ENCODE results near the gene BGN.

Gene BGN

GRCh38 chrX:153510383-153510782 is 15.6 kb downstream of the BGN start:
- DNase-seq = no peak

- peak; percentile 39 for DNase-seq
These were observed 17.2 kb downstream of the BGN start for GRCh38 chrX:153511784-153512500.

- no peak for DNase-seq
These were observed 17.7 kb downstream of the BGN start for GRCh38 chrX:153512501-153512893.

- no peak for DNase-seq
These were observed 18.5 kb downstream of the BGN start for GRCh38 chrX:153513265-153513664.

- DNase-seq = no peak
These were observed 19.5 kb downstream of the BGN start for GRCh38 chrX:153514259-153514658.

GRCh38 chrX:153515435-153515834 is 20.7 kb downstream of the BGN start:
- no peak for DNase-seq

GRCh38 chrX:153516073-153516472 is 21.3 kb downstream of the BGN start:
- no peak for DNase-seq

- DNase-seq = no peak
These were observed 22.6 kb downstream of the BGN start, which contains the start of gene ATP2B3 for GRCh38 chrX:153517423-153517822. Gene ATP2B3 (plus strand): TSS chrX:153517642. CDS start chrX:153536248, 18,606 bp downstream.

- no peak for DNase-seq
These were observed 23.4 kb downstream of the BGN start for GRCh38 chrX:153517946-153518834.

GRCh38 chrX:153519569-153520286 is 24.9 kb downstream of the BGN start:
- DNase-seq = peak; percentile 60

- DNase-seq = no peak
These were observed 25.6 kb downstream of the BGN start for GRCh38 chrX:153520287-153520917.

GRCh38 chrX:153521034-153521433 is 26.3 kb downstream of the BGN start:
- peak; percentile 90 for DNase-seq

GRCh38 chrX:153522259-153522658 is 27.5 kb downstream of the BGN start:
- DNase-seq = no peak

- DNase-seq = no peak
These were observed 28.5 kb downstream of the BGN start for GRCh38 chrX:153523269-153523668.

GRCh38 chrX:153524234-153524633 is 29.5 kb downstream of the BGN start:
- no peak for DNase-seq

GRCh38 chrX:153525451-153525850 is 30.7 kb downstream of the BGN start:
- peak; percentile 67 for DNase-seq

GRCh38 chrX:153526042-153526441 is 31.3 kb downstream of the BGN start:
- peak; percentile 92 for DNase-seq

GRCh38 chrX:153526801-153527200 is 32.0 kb downstream of the BGN start:
- DNase-seq = peak; percentile 61

GRCh38 chrX:153527208-153527607 is 32.4 kb downstream of the BGN start:
- peak; percentile 45 for DNase-seq

GRCh38 chrX:153530411-153531129 is 35.8 kb downstream of the BGN start:
- DNase-seq = no peak

- no peak for DNase-seq
These were observed 38.3 kb downstream of the BGN start for GRCh38 chrX:153533091-153533490.

GRCh38 chrX:153537080-153537479 is 42.3 kb downstream of the BGN start:
- DNase-seq = no peak

Data from DMS 273 treated with DMSO at 0.1 percent for 48 hours (cell line).